ENCODE results near the gene MYO1D. TPM values are rescaled to one million over a fixed set of nuclear protein-coding genes. Genes with fewer than 3 reads are reported as not detected.

Gene MYO1D
- total and polyA plus RNA-seq, 11 donors, result 3.3 to 15.5 (median 8.9) TPM

GRCh38 chr17:32493571-32493970, 383.4 kb downstream of the MYO1D start:
- H3K27ac ChIP-seq, result no peak overlapping the region
- peaks cover 0 to 50% (median 23%) of the 10 kb centered on the region in 12 donors for H3K4me1 ChIP-seq
- intact Hi-C loops (cut with DNase I), result loop anchor here in 2 of 10 donors (10.0 kb wide), 2 partner anchors 101 to 121 kb away; no protein-coding TSS in a partner anchor
- peaks cover 0 to 6% (median 0%) of the 10 kb centered on the region in 9 donors for H3K36me3 ChIP-seq
- 82 to 93% (median 86%) methylated on average over 10 to 15 of the region's 15 CpGs for WGBS, 4 donors
- H3K9me3 ChIP-seq, result no peaks in the 10 kb centered on the region
- DNase-seq, result no peak
- no peaks in the 10 kb centered on the region for H3K27me3 ChIP-seq
- H3K4me3 ChIP-seq, result no peak overlapping the region
- ATAC-seq, result no peak
- TF ChIP-seq POLR2A (IDR thresholded peaks at IDR 0.05), result no peak
- TF ChIP-seq CTCF (IDR thresholded peaks at IDR 0.05), result no peak

- Histone ChIP-seq H3K4me3 (no peak overlapping the region), H3K9me3 (no peaks in the 10 kb centered on the region), H3K27me3 (no peaks in the 10 kb centered on the region), H3K27ac (peak overlapping the region in 1 of 12 donors; percentile 4), H3K4me1 (peaks cover 0 to 56% (median 23%) of the 10 kb centered on the region in 12 donors), H3K36me3 (peaks cover 0 to 6% (median 0%) of the 10 kb centered on the region in 9 donors)
- DNase-seq, result no peak
- peak in 2 of 4 donors; percentile 6 to 25 for ATAC-seq
- intact Hi-C loops (cut with DNase I), result loop anchor here in 2 of 10 donors (10.0 kb wide), 2 partner anchors 102 to 122 kb away; no protein-coding TSS in a partner anchor
- WGBS, 4 donors, result 88 to 92% (median 91%) methylated on average over 7 of the region's 7 CpGs
- TF ChIP-seq CTCF (IDR thresholded peaks at IDR 0.05) (no peak), POLR2A (IDR thresholded peaks at IDR 0.05) (no peak)
Measured at GRCh38 chr17:32492648-32493289, 384.2 kb downstream of the MYO1D start.

GRCh38 chr17:32492264-32492589, 384.7 kb downstream of the MYO1D start:
- no peak overlapping the region for H3K4me3 ChIP-seq
- ATAC-seq, result no peak
- H3K9me3 ChIP-seq, result no peaks in the 10 kb centered on the region
- intact Hi-C loops (cut with DNase I), result loop anchor here in 2 of 10 donors (10.0 kb wide), 2 partner anchors 103 to 123 kb away; no protein-coding TSS in a partner anchor
- H3K4me1 ChIP-seq, result peaks cover 0 to 61% (median 27%) of the 10 kb centered on the region in 12 donors
- H3K27ac ChIP-seq, result peak overlapping the region in 1 of 12 donors; percentile 4
- TF ChIP-seq CTCF (IDR thresholded peaks at IDR 0.05), result no peak
- H3K27me3 ChIP-seq, result no peaks in the 10 kb centered on the region
- H3K36me3 ChIP-seq, result peaks cover 0 to 6% (median 0%) of the 10 kb centered on the region in 9 donors
- WGBS, 4 donors, result 74 to 83% (median 80%) methylated on average over 4 of the region's 4 CpGs
- no peak for DNase-seq

GRCh38 chr17:32491371-32492263, 385.3 kb downstream of the MYO1D start:
- H3K27ac ChIP-seq, result peak overlapping the region in 1 of 12 donors; percentile 4
- no peaks in the 10 kb centered on the region for H3K9me3 ChIP-seq
- intact Hi-C loops (cut with DNase I), result loop anchor here in 2 of 10 donors (10.0 kb wide), 2 partner anchors 103 to 123 kb away; no protein-coding TSS in a partner anchor
- H3K36me3 ChIP-seq, result peaks cover 0 to 6% (median 0%) of the 10 kb centered on the region in 9 donors
- DNase-seq, result no peak
- no peak for ATAC-seq
- H3K4me1 ChIP-seq, result peaks cover 0 to 61% (median 24%) of the 10 kb centered on the region in 12 donors
- no peak for TF ChIP-seq POLR2A (IDR thresholded peaks at IDR 0.05)
- no peak for TF ChIP-seq CTCF (IDR thresholded peaks at IDR 0.05)
- no peak overlapping the region for H3K4me3 ChIP-seq
- H3K27me3 ChIP-seq, result no peaks in the 10 kb centered on the region
- 81 to 86% (median 83%) methylated on average over 19 to 21 of the region's 21 CpGs for WGBS, 4 donors
